Measurements from ENCODE around the gene IGFN1.

GRCh38 chr1:201217146-201217545 lies 26.5 kb downstream of the IGFN1 start:
- no peak for TF ChIP-seq ZBTB33 (CRISPR knock-in tag; IDR thresholded peaks at IDR 0.05)
- no peak for TF ChIP-seq CBFB (CRISPR knock-in tag; IDR thresholded peaks at IDR 0.05)
- no peak for TF ChIP-seq ZNF121 (CRISPR knock-in tag; conservative IDR thresholded peaks at IDR 0.05)
- no peak for TF ChIP-seq PHF20 (IDR thresholded peaks at IDR 0.05; ENCODE audit: partially characterized antibody)
- TF ChIP-seq ARID1B (IDR thresholded peaks at IDR 0.05): no peak
- TF ChIP-seq ATF3 (IDR thresholded peaks at IDR 0.05): no peak
- TF ChIP-seq ATF3 (CRISPR knock-in tag; conservative IDR thresholded peaks at IDR 0.05): no peak
- TF ChIP-seq FOXK2 (conservative IDR thresholded peaks at IDR 0.05 in 1 of 2, IDR thresholded peaks at IDR 0.05 in 1 of 2; ENCODE audit: low read depth in 2 of 2): no peak

Data from K562 (cell line).